Esophagus squamous epithelium (tissue), 4 donors: ENCODE data around the gene ERC2.

Experiments used
- CTCF ChIP-seq, 6 experiments: fragments of 450-650 bp in 4 of 6; fragments of 200-600 bp in 2 of 6; sonication (generic) in 2 of 6; IDR thresholded peaks; one replicate each; pipeline ENCODE4 v1.5.1; 2016 to 2019; ENCODE audit warnings: antibody characterized with exemption in 6 of 6, mild to moderate bottlenecking in 4 of 6, moderate library complexity in 4 of 6
- POLR2A ChIP-seq, 4 donors: fragments of 450-650 bp; IDR thresholded peaks; one replicate each; pipeline ENCODE4 v1.6.1; 2017; ENCODE audit warnings: antibody characterized with exemption in 4 of 4, mild to moderate bottlenecking in 4 of 4, moderate library complexity in 3 of 4

- no peak for TF ChIP-seq CTCF (IDR thresholded peaks at IDR 0.05)
- no peak for TF ChIP-seq POLR2A (IDR thresholded peaks at IDR 0.05)
Measured at GRCh38 chr3:55826097-55826496, 642.2 kb downstream of the ERC2 start.
